ENCODE data around the gene MBLAC1. TPM values are rescaled to one million over a fixed set of nuclear protein-coding genes. Genes with fewer than 3 reads are reported as not detected.
A peak's percentile ranks its signal among the peaks of the same experiment; 100 is the strongest.

The MBLAC1 gene
- total and polyA plus RNA-seq, 9 of the 15 experiments (the other 6 are each of a cell fraction or from before 2014, with no cell fraction given) = 0.03 to 3.1 (median 0.52) TPM

GRCh38 chr7:100119072-100119969 lies 7.4 kb upstream of the MBLAC1 start, which contains the start of the genes CNPY4 and TAF6 (continued):
- no peak for TF ChIP-seq ID3 (CRISPR knock-in tag; IDR thresholded peaks at IDR 0.05)
- no peak for TF ChIP-seq ID3 (tag; IDR thresholded peaks at IDR 0.05)
- peak; percentile 58 to 75; a peak in 1 of 4 replicates for TF ChIP-seq SRF (CRISPR knock-in tag; IDR thresholded peaks at IDR 0.05)
- TF ChIP-seq ZBTB34 (CRISPR knock-in tag; IDR thresholded peaks at IDR 0.05) = no peak
- 0 out of 2 replicates have a peak, but pooled peaks have one; percentile 47 for TF ChIP-seq TCF15 (CRISPR knock-in tag; IDR thresholded peaks at IDR 0.05)
- no peak for TF ChIP-seq ZNF408 (CRISPR knock-in tag; IDR thresholded peaks at IDR 0.05; ENCODE audit: low read depth)
- TF ChIP-seq HMGN3 (IDR thresholded peaks at IDR 0.05; ENCODE audit: borderline replicate concordance, extremely low read depth, insufficient read length, low read depth, low read length) = peak; percentile 24
- no peak for TF ChIP-seq TCF7 (IDR thresholded peaks at IDR 0.05; ENCODE audit: borderline replicate concordance)
- no peak for TF ChIP-seq IRF2 (CRISPR knock-in tag; IDR thresholded peaks at IDR 0.05)
- peak; percentile 88 for TF ChIP-seq SAP30 (IDR thresholded peaks at IDR 0.05; ENCODE audit: borderline replicate concordance, insufficient read depth, low read depth, low read length, poor library complexity, severe bottlenecking)
- no peak for TF ChIP-seq ZNF518B (CRISPR knock-in tag; IDR thresholded peaks at IDR 0.05)
- TF ChIP-seq RFX1 (IDR thresholded peaks at IDR 0.05) = peak; percentile 99
- no peak for TF ChIP-seq MITF (IDR thresholded peaks at IDR 0.05)
- TF ChIP-seq ZBTB12 (CRISPR knock-in tag; IDR thresholded peaks at IDR 0.05) = no peak
- peak; percentile 87 for TF ChIP-seq EP400 (IDR thresholded peaks at IDR 0.05)
- no peak; the same call in 1 of the 2 replicates for TF ChIP-seq CTBP1 (IDR thresholded peaks at IDR 0.05; ENCODE audit: borderline replicate concordance)
- TF ChIP-seq RFX5 (IDR thresholded peaks at IDR 0.05; ENCODE audit: low read depth, low read length) = no peak
